CD14-positive monocyte (primary cell): ENCODE data around the gene SLC38A8. TPM values are rescaled to one million over a fixed set of nuclear protein-coding genes. Genes with fewer than 3 reads are reported as not detected.

ENCODE experiments used
- DNase-seq, 3 donors: peaks; one replicate each; pipeline ENCODE4 v3.0.0-alpha.2; 2011 to 2022
- H2AFZ ChIP-seq: 2 replicates; pipeline ENCODE4 v1.6.0; 2012; ENCODE audit warnings: mild to moderate bottlenecking, low read depth, low read length, inconsistent platforms; ENCODE audit not compliant: insufficient read depth, poor library complexity, severe bottlenecking
- H3K27ac ChIP-seq, 2 donors: 1 replicate in 1 of 2; 2 replicates in 1 of 2; pipeline ENCODE4 v1.5.1; 2012 to 2013; ENCODE audit warnings: low read length in 2 of 2, control low read depth in 1 of 2, inconsistent platforms in 1 of 2, low read depth in 1 of 2, mild to moderate bottlenecking in 1 of 2
- H3K27me3 ChIP-seq, 2 donors: one replicate each; pipeline versions ENCODE4 v1.6.0 to v1.6.1; 2011 to 2013; ENCODE audit warnings: low read length in 2 of 2; ENCODE audit not compliant: control insufficient read depth in 2 of 2, insufficient read depth in 2 of 2
- H3K36me3 ChIP-seq, 2 donors: replicated peaks in 1 of 2; 1 replicate in 1 of 2; 2 replicates in 1 of 2; pipeline versions ENCODE4 v1.5.1 to v1.6.1; 2012 to 2013; ENCODE audit warnings: low read length in 2 of 2, control low read depth in 1 of 2, inconsistent platforms in 1 of 2, mild to moderate bottlenecking in 1 of 2; ENCODE audit not compliant: insufficient read depth in 2 of 2, control insufficient read depth in 1 of 2
- H3K4me1 ChIP-seq, 2 donors: 1 replicate in 1 of 2; 2 replicates in 1 of 2; pipeline versions ENCODE4 v1.5.1 to v1.6.1; 2012 to 2013; ENCODE audit warnings: low read length in 2 of 2, control low read depth in 1 of 2, inconsistent platforms in 1 of 2, mild to moderate bottlenecking in 1 of 2, moderate library complexity in 1 of 2; ENCODE audit not compliant: insufficient read depth in 2 of 2, control insufficient read depth in 1 of 2
- H3K4me2 ChIP-seq: replicated peaks from 2 replicates; pipeline ENCODE3; 2012; ENCODE audit warnings: low read length, moderate library complexity, mild to moderate bottlenecking; ENCODE audit not compliant: poor library complexity, severe bottlenecking; ENCODE audit errors: extremely low read depth
- H3K4me3 ChIP-seq, 3 experiments: fragments of 200-600 bp in 1 of 3; sonication (generic) in 1 of 3; replicated peaks in 1 of 3; 1 replicate in 2 of 3; 2 replicates in 1 of 3; pipeline ENCODE4 v1.5.1; 2011 to 2013; ENCODE audit warnings: low read length in 3 of 3, mild to moderate bottlenecking in 3 of 3, control low read depth in 2 of 3, low read depth in 2 of 3, inconsistent platforms in 1 of 3, moderate library complexity in 1 of 3
- H3K79me2 ChIP-seq: 2 replicates; pipeline ENCODE4 v1.6.0; 2012; ENCODE audit warnings: mild to moderate bottlenecking, control low read depth, inconsistent platforms, low read length, moderate library complexity; ENCODE audit not compliant: insufficient read depth
- H3K9ac ChIP-seq: 2 replicates; pipeline ENCODE4 v1.6.0; 2017; ENCODE audit warnings: low read length, mild to moderate bottlenecking; ENCODE audit not compliant: insufficient read depth, poor library complexity, severe bottlenecking
- H3K9me3 ChIP-seq, 2 donors: replicated peaks in 1 of 2; 1 replicate in 1 of 2; 2 replicates in 1 of 2; pipeline versions ENCODE4 v1.5.1 to v1.6.1; 2012 to 2013; ENCODE audit warnings: low read length in 2 of 2, control low read depth in 1 of 2; ENCODE audit not compliant: control insufficient read depth in 1 of 2, insufficient read depth in 1 of 2
- H4K20me1 ChIP-seq: 2 replicates; pipeline ENCODE4 v1.6.0; 2012; ENCODE audit warnings: mild to moderate bottlenecking, low read length, control low read depth, moderate library complexity; ENCODE audit not compliant: insufficient read depth
- H3K27ac Mint-ChIP-seq, 7 donors: one replicate each; pipeline ENCODE4 v1.8.0; 2020; ENCODE audit warnings: mild to moderate bottlenecking in 7 of 7, mixed read lengths in 7 of 7, moderate library complexity in 6 of 7, inconsistent platforms in 2 of 7
- H3K27me3 Mint-ChIP-seq, 3 donors: one replicate each; pipeline ENCODE4 v1.8.0; 2021 to 2022; ENCODE audit warnings: low read depth in 3 of 3, mild to moderate bottlenecking in 3 of 3, mixed read lengths in 3 of 3, moderate library complexity in 3 of 3, inconsistent platforms in 1 of 3
- H3K36me3 Mint-ChIP-seq, 2 donors: one replicate each; pipeline ENCODE4 v1.8.0; 2020; ENCODE audit warnings: mixed read lengths in 2 of 2, inconsistent platforms in 1 of 2, mild to moderate bottlenecking in 1 of 2
- H3K4me1 Mint-ChIP-seq: one replicate; pipeline ENCODE4 v1.8.0; 2020; ENCODE audit warnings: mild to moderate bottlenecking, mixed read lengths
- H3K4me3 Mint-ChIP-seq, 2 donors: one replicate each; pipeline ENCODE4 v1.8.0; 2020; ENCODE audit warnings: mild to moderate bottlenecking in 2 of 2, mixed read lengths in 2 of 2, moderate library complexity in 1 of 2
- H3K9me3 Mint-ChIP-seq, 7 donors: one replicate each; pipeline ENCODE4 v1.8.0; 2020 to 2022; ENCODE audit warnings: mixed read lengths in 7 of 7, mild to moderate bottlenecking in 6 of 7, moderate library complexity in 6 of 7, inconsistent platforms in 2 of 7
- CTCF ChIP-seq: fragments of 200-600 bp; IDR thresholded peaks from one replicate; pipeline ENCODE4 v1.8.0; 2022; ENCODE audit warnings: antibody characterized with exemption, mild to moderate bottlenecking
- WGBS: methylation state at CpG from one replicate; pipeline ENCODE4 v1.1.5; 2013; ENCODE audit warnings: missing lambda C conversion rate; ENCODE audit not compliant: insufficient coverage; 5-methylcytosine and 5-hydroxymethylcytosine counted together
- intact Hi-C, 2 donors: fragments of 100-400 bp; cut with micrococcal nuclease; formaldehyde crosslinking; loops; one replicate each; pipeline versions ENCODE4 v1.15.0 to v1.15.1; 2023
- polyA plus RNA-seq, 3 donors: library from polyadenylated mRNA; depleted of rRNA in 1 of 3; unstranded in 2 of 3; stranded (reverse) in 1 of 3; fragments of 300-500 nt in 2 of 3; fragments of >200 nt in 1 of 3; fragmentation: Illumina TruSeq in 2 of 3; gene quantifications; 1 replicate in 2 of 3; 2 replicates in 1 of 3; pipeline ENCODE4 v1.2.3, GENCODE V29; 2012 to 2021

SLC38A8 gene
- polyA plus RNA-seq, 3 donors: not detected

- peaks cover 2 to 6% of the 10 kb centered on the region in 2 donors for H3K36me3 Mint-ChIP-seq
- WGBS: 70% methylated on average over 6 of the region's 18 CpGs
- no peak overlapping the region for H3K27ac ChIP-seq
- H3K79me2 ChIP-seq: no peaks in the 10 kb centered on the region
- peaks cover 2% of the 10 kb centered on the region for H3K4me1 Mint-ChIP-seq
- peaks cover 0 to 4% of the 10 kb centered on the region in 2 donors for H3K9me3 ChIP-seq
- intact Hi-C loops: loop anchor here (2.0 to 10.0 kb wide), 3 partner anchors 217 to 535 kb away; partner anchors contain the start of genes TAF1C (in 2 of the 2) and MEAK7 (in 1 of the 2)
- TF ChIP-seq CTCF: no peak
- peaks cover 32 to 53% (median 44%) of the 10 kb centered on the region in 3 donors for H3K27me3 Mint-ChIP-seq
- H3K4me3 ChIP-seq: no peak overlapping the region
- peaks cover 6 to 32% of the 10 kb centered on the region in 2 donors for H3K27me3 ChIP-seq
- no peaks in the 10 kb centered on the region for H4K20me1 ChIP-seq
- H3K4me3 Mint-ChIP-seq: peak overlapping the region in 1 of 2 donors; percentile 72
- H3K4me1 ChIP-seq: no peaks in the 10 kb centered on the region
- H3K9ac ChIP-seq: no peak overlapping the region
- peaks cover 0 to 10% (median 3%) of the 10 kb centered on the region in 7 donors for H3K9me3 Mint-ChIP-seq
- DNase-seq: no peak
- H3K36me3 ChIP-seq: no peaks in the 10 kb centered on the region
- H3K4me2 ChIP-seq: no peak overlapping the region
- H2AFZ ChIP-seq: no peak overlapping the region
- H3K27ac Mint-ChIP-seq: no peak overlapping the region
Measured at GRCh38 chr16:83969771-83970429, 72.7 kb downstream of the SLC38A8 start.

- Histone ChIP-seq H3K4me3 (no peak overlapping the region), H3K79me2 (no peaks in the 10 kb centered on the region), H3K4me2 (no peak overlapping the region), H2AFZ (no peak overlapping the region), H4K20me1 (no peaks in the 10 kb centered on the region), H3K27me3 (peaks cover 6 to 32% of the 10 kb centered on the region in 2 donors), H3K4me1 (no peaks in the 10 kb centered on the region), H3K9me3 (peaks cover 0 to 4% of the 10 kb centered on the region in 2 donors), H3K9ac (no peak overlapping the region), H3K36me3 (no peaks in the 10 kb centered on the region), H3K27ac (no peak overlapping the region)
- Mint-ChIP-seq H3K27me3 (peaks cover 32 to 53% (median 40%) of the 10 kb centered on the region in 3 donors), H3K4me3 (peak overlapping the region; percentile 49 to 74), H3K9me3 (peaks cover 0 to 10% (median 3%) of the 10 kb centered on the region in 7 donors), H3K27ac (no peak overlapping the region), H3K36me3 (peaks cover 2 to 6% of the 10 kb centered on the region in 2 donors), H3K4me1 (peaks cover 2% of the 10 kb centered on the region)
- DNase-seq: no peak
- WGBS: 9% methylated on average over 42 of the region's 45 CpGs
- no peak for TF ChIP-seq CTCF
- intact Hi-C loops: loop anchor here (2.0 to 10.0 kb wide), 3 partner anchors 218 to 536 kb away; partner anchors contain the start of genes TAF1C (in 2 of the 2) and MEAK7 (in 1 of the 2)
Measured at GRCh38 chr16:83968891-83969649, 73.5 kb downstream of the SLC38A8 start.
